Neural progenitor cell (in vitro differentiated cells): Measurements from ENCODE around the gene NUDT15. TPM values are rescaled to one million over a fixed set of nuclear protein-coding genes. Genes with fewer than 3 reads are reported as not detected.

ENCODE experiments used
- DNase-seq: peaks from one replicate; pipeline ENCODE4 v3.0.0-alpha.2; 2016; ENCODE audit warnings: low spot score
- H2AFZ ChIP-seq: fragments of 200-600 bp; sonication (generic); replicated peaks from 2 replicates; pipeline ENCODE4 v1.6.1; 2016; ENCODE audit warnings: antibody characterized with exemption
- H3F3A ChIP-seq: fragments of 200-600 bp; sonication (generic); 2 replicates; pipeline ENCODE4 v1.6.1; 2016; ENCODE audit warnings: antibody characterized with exemption, low read depth
- H3K27ac ChIP-seq: fragments of 200-600 bp; sonication (generic); 2 replicates; pipeline ENCODE4 v1.5.1; 2016; ENCODE audit warnings: mild to moderate bottlenecking
- H3K27me3 ChIP-seq: fragments of 200-600 bp; sonication (generic); 2 replicates; pipeline ENCODE4 v1.6.1; 2016; ENCODE audit warnings: mild to moderate bottlenecking, moderate library complexity
- H3K36me3 ChIP-seq: fragments of 200-600 bp; sonication (generic); 2 replicates; pipeline ENCODE4 v1.5.1; 2016
- H3K4me1 ChIP-seq: fragments of 200-600 bp; sonication (generic); 2 replicates; pipeline ENCODE4 v1.6.1; 2016; ENCODE audit warnings: mixed run types
- H3K4me2 ChIP-seq: fragments of 200-600 bp; sonication (generic); 2 replicates; pipeline ENCODE4 v1.6.1; 2016
- H3K4me3 ChIP-seq: fragments of 200-600 bp; sonication (generic); 2 replicates; pipeline ENCODE4 v1.5.1; 2016
- H3K79me2 ChIP-seq: fragments of 200-600 bp; sonication (generic); 2 replicates; pipeline ENCODE4 v1.6.1; 2016; ENCODE audit warnings: low read depth
- H3K9ac ChIP-seq: fragments of 200-600 bp; sonication (generic); 2 replicates; pipeline ENCODE4 v1.6.1; 2016
- H3K9me3 ChIP-seq: fragments of 200-600 bp; sonication (generic); 2 replicates; pipeline ENCODE4 v1.5.1; 2016; ENCODE audit warnings: low read depth
- H4K20me1 ChIP-seq: fragments of 200-600 bp; sonication (generic); 2 replicates; pipeline ENCODE4 v1.6.1; 2016; ENCODE audit warnings: low read depth
- H3K27ac Mint-ChIP-seq: 3 replicates; pipeline ENCODE4 v1.8.0; 2021; ENCODE audit warnings: mixed read lengths
- H3K27me3 Mint-ChIP-seq: 2 replicates; pipeline ENCODE4 v1.8.0; 2022; ENCODE audit warnings: low read depth, mild to moderate bottlenecking, inconsistent platforms, moderate library complexity, mixed read lengths; ENCODE audit not compliant: insufficient read depth
- H3K36me3 Mint-ChIP-seq: 3 replicates; pipeline ENCODE4 v1.8.0; 2021; ENCODE audit warnings: mixed read lengths
- H3K4me1 Mint-ChIP-seq: 3 replicates; pipeline ENCODE4 v1.8.0; 2021; ENCODE audit warnings: mixed read lengths
- H3K4me3 Mint-ChIP-seq: 3 replicates; pipeline ENCODE4 v1.8.0; 2021; ENCODE audit warnings: mild to moderate bottlenecking, moderate library complexity, mixed read lengths
- H3K9me3 Mint-ChIP-seq: 3 replicates; pipeline ENCODE4 v1.8.0; 2020; ENCODE audit warnings: mixed read lengths
- EZH2 ChIP-seq: fragments of 200-600 bp; sonication (generic); IDR thresholded peaks from 2 replicates; pipeline ENCODE4 v1.6.1; 2017; ENCODE audit warnings: antibody characterized with exemption, mild to moderate bottlenecking, moderate library complexity
- EZH2phosphoT487 ChIP-seq: fragments of 200-600 bp; sonication (generic); IDR thresholded peaks from 2 replicates; pipeline ENCODE4 v1.6.1; 2017; ENCODE audit warnings: antibody characterized with exemption
- total RNA-seq: library from RNA; depleted of rRNA; stranded (reverse); fragments of >200 nt; gene quantifications from 2 replicates; pipeline ENCODE4 v1.2.3, GENCODE V29; 2015; ENCODE audit warnings: low replicate concordance
- TF ChIP-seq, protein P1 (sequence below): fragments of 200-600 bp; sonication (generic); IDR thresholded peaks from 2 replicates; pipeline ENCODE4 v1.5.1; 2017; ENCODE audit warnings: antibody characterized with exemption, mild to moderate bottlenecking

NUDT15 gene
- total RNA-seq, 1 donor from 2014 or later, result 63.8 TPM

DNA sequence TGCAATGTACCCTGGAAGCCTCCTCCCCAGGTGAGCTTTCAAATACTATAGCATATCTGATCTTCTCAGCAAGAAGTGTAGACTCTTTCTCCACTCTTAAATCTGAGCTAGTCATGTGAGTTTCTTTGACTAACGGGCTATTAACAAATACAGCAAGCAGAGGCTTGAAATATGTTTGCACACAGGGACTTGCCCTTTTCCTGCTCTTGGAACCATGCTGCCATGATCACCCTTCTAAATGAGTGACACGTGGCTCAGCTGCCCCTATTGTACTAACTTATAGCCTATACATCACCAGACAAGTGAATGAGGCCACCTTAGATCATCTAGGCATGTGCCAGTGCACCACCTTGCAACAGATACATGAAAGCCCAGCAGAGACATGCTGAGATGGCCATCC lies 23.2 kb upstream of the NUDT15 start:
- TF ChIP-seq EZH2phosphoT487, result no peak
- TF ChIP-seq EZH2, result no peak
- TF ChIP-seq, protein P1, sequence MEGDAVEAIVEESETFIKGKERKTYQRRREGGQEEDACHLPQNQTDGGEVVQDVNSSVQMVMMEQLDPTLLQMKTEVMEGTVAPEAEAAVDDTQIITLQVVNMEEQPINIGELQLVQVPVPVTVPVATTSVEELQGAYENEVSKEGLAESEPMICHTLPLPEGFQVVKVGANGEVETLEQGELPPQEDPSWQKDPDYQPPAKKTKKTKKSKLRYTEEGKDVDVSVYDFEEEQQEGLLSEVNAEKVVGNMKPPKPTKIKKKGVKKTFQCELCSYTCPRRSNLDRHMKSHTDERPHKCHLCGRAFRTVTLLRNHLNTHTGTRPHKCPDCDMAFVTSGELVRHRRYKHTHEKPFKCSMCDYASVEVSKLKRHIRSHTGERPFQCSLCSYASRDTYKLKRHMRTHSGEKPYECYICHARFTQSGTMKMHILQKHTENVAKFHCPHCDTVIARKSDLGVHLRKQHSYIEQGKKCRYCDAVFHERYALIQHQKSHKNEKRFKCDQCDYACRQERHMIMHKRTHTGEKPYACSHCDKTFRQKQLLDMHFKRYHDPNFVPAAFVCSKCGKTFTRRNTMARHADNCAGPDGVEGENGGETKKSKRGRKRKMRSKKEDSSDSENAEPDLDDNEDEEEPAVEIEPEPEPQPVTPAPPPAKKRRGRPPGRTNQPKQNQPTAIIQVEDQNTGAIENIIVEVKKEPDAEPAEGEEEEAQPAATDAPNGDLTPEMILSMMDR, result no peak
- Mint-ChIP-seq H3K4me3 (no peak overlapping the region), H3K9me3 (peaks cover 2% of the 10 kb centered on the region), H3K4me1 (no peaks in the 10 kb centered on the region), H3K27ac (no peak overlapping the region), H3K36me3 (peaks cover 2% of the 10 kb centered on the region), H3K27me3 (no peaks in the 10 kb centered on the region)
- no peak for DNase-seq
- H4K20me1 ChIP-seq, result no peaks in the 10 kb centered on the region
- H3K27me3 ChIP-seq, result no peaks in the 10 kb centered on the region
- H3K27ac ChIP-seq, result no peak overlapping the region
- no peaks in the 10 kb centered on the region for H3K79me2 ChIP-seq
- no peaks in the 10 kb centered on the region for H3K36me3 ChIP-seq
- H3K4me1 ChIP-seq, result peaks cover 5% of the 10 kb centered on the region
- no peak overlapping the region for H3K4me3 ChIP-seq
- no peak overlapping the region for H3K4me2 ChIP-seq
- no peak overlapping the region for H3K9ac ChIP-seq
- no peaks in the 10 kb centered on the region for H3K9me3 ChIP-seq
- no peak overlapping the region for H2AFZ ChIP-seq
- no peaks in the 10 kb centered on the region for H3F3A ChIP-seq

DNA sequence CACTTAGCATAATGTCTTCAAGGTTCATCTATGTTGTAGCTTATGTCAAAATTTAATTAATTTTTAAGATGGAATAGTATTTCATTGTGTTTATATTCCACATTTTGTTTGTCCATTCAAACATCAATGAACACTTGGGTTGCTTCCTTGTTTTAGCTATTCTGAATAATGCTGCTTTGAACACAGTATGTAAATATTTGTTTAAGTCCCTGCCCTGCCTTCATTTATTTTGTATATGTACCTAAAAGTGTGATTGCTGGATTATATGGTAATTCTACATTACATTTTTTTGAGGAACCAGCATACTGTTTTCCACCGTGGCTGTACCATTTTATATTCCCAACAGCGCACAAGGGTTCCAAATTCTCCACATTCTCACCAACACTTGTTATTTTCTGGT lies 18.9 kb upstream of the NUDT15 start:
- H3K27ac Mint-ChIP-seq, result no peak overlapping the region
- peaks cover 12% of the 10 kb centered on the region for H3K9me3 Mint-ChIP-seq
- H3F3A ChIP-seq, result no peaks in the 10 kb centered on the region
- no peak for TF ChIP-seq EZH2
- TF ChIP-seq, protein P1, result no peak
- TF ChIP-seq EZH2phosphoT487, result no peak
- no peak overlapping the region for H2AFZ ChIP-seq
- no peaks in the 10 kb centered on the region for H3K27me3 ChIP-seq
- H3K27ac ChIP-seq, result no peak overlapping the region
- H3K36me3 ChIP-seq, result no peaks in the 10 kb centered on the region
- H3K4me1 ChIP-seq, result no peaks in the 10 kb centered on the region
- no peak for DNase-seq
- H3K4me2 ChIP-seq, result no peak overlapping the region
- no peaks in the 10 kb centered on the region for H4K20me1 ChIP-seq
- no peak overlapping the region for H3K4me3 ChIP-seq
- no peaks in the 10 kb centered on the region for H3K9me3 ChIP-seq
- H3K4me3 Mint-ChIP-seq, result no peak overlapping the region
- no peak overlapping the region for H3K9ac ChIP-seq
- H3K4me1 Mint-ChIP-seq, result no peaks in the 10 kb centered on the region
- H3K27me3 Mint-ChIP-seq, result peaks cover 2% of the 10 kb centered on the region
- H3K36me3 Mint-ChIP-seq, result peaks cover 5% of the 10 kb centered on the region
- no peaks in the 10 kb centered on the region for H3K79me2 ChIP-seq

DNA sequence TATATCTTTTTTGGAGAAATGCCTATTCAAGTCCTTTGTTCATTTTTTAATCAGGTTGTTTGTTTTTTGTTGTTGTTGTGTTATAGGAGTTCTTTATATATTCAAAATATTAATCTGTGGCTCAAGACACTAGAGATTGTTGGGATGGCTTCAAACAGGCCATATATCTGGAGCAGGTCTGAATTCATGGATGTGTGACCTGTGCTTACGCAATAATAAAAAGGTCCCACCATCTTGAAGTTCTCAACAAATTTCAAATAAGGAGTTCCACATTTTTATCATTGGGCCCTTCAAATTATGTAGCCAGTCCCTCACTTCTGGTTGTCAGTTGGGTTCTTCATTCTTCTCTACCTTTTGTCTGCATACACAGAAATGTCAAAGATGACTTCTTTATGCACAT lies 17.7 kb upstream of the NUDT15 start:
- no peak overlapping the region for H3K9ac ChIP-seq
- TF ChIP-seq EZH2phosphoT487 (no peak), EZH2 (no peak)
- TF ChIP-seq, protein P1, result no peak
- H3K9me3 ChIP-seq, result no peaks in the 10 kb centered on the region
- no peaks in the 10 kb centered on the region for H3F3A ChIP-seq
- H4K20me1 ChIP-seq, result no peaks in the 10 kb centered on the region
- no peak overlapping the region for H3K27ac Mint-ChIP-seq
- H3K9me3 Mint-ChIP-seq, result peaks cover 15% of the 10 kb centered on the region
- no peaks in the 10 kb centered on the region for H3K79me2 ChIP-seq
- H3K27me3 ChIP-seq, result no peaks in the 10 kb centered on the region
- peaks cover 7% of the 10 kb centered on the region for H3K36me3 Mint-ChIP-seq
- DNase-seq, result no peak
- H3K4me2 ChIP-seq, result no peak overlapping the region
- H3K4me3 ChIP-seq, result no peak overlapping the region
- no peaks in the 10 kb centered on the region for H3K36me3 ChIP-seq
- no peak overlapping the region for H3K4me3 Mint-ChIP-seq
- H3K27me3 Mint-ChIP-seq, result peaks cover 2% of the 10 kb centered on the region
- H3K4me1 Mint-ChIP-seq, result no peaks in the 10 kb centered on the region
- no peak overlapping the region for H2AFZ ChIP-seq
- no peak overlapping the region for H3K27ac ChIP-seq
- no peaks in the 10 kb centered on the region for H3K4me1 ChIP-seq

DNA sequence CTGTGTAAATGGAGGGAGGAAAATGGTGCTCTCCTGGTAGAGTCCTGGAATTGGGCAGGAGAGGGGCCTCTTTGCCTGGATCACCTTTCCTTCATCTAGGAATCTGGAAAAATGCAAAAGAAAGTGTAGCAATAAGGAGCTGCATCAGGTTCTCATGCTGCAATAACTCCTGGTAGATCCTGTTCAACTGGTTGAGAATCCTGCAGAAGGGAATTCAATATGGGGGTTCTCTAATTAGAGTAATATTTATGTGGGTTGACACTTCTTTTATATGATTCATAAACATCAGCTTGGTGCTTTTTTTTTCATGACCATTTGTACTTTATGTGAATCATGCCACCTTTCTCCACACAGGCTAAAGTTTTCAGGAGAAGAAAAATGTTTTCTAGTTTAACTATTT lies 9.5 kb upstream of the NUDT15 start:
- Histone ChIP-seq H3K4me3 (no peak overlapping the region), H3K27ac (no peak overlapping the region), H2AFZ (no peak overlapping the region), H3K79me2 (no peaks in the 10 kb centered on the region), H3K36me3 (no peaks in the 10 kb centered on the region), H3K9ac (no peak overlapping the region), H4K20me1 (no peaks in the 10 kb centered on the region), H3K9me3 (no peaks in the 10 kb centered on the region), H3K4me1 (no peaks in the 10 kb centered on the region), H3K27me3 (no peaks in the 10 kb centered on the region), H3F3A (no peaks in the 10 kb centered on the region), H3K4me2 (no peak overlapping the region)
- no peak for DNase-seq
- Mint-ChIP-seq H3K36me3 (peaks cover 22% of the 10 kb centered on the region), H3K27ac (no peak overlapping the region), H3K4me3 (no peak overlapping the region), H3K9me3 (peaks cover 22% of the 10 kb centered on the region), H3K4me1 (no peaks in the 10 kb centered on the region), H3K27me3 (peaks cover 4% of the 10 kb centered on the region)
- TF ChIP-seq EZH2phosphoT487 (no peak), EZH2 (no peak)
- TF ChIP-seq, protein P1, result no peak
